ENCODE results near the gene MKRN3. TPM values are rescaled to one million over a fixed set of nuclear protein-coding genes. Genes with fewer than 3 reads are reported as not detected.

The MKRN3 gene
- 0.63 TPM for total RNA-seq
- long read RNA-seq, partial matches to known transcripts, result 1 of 2 reads
- long read RNA-seq, other reads (novel, unspliced or antisense), result 0 of 2 reads

DNA sequence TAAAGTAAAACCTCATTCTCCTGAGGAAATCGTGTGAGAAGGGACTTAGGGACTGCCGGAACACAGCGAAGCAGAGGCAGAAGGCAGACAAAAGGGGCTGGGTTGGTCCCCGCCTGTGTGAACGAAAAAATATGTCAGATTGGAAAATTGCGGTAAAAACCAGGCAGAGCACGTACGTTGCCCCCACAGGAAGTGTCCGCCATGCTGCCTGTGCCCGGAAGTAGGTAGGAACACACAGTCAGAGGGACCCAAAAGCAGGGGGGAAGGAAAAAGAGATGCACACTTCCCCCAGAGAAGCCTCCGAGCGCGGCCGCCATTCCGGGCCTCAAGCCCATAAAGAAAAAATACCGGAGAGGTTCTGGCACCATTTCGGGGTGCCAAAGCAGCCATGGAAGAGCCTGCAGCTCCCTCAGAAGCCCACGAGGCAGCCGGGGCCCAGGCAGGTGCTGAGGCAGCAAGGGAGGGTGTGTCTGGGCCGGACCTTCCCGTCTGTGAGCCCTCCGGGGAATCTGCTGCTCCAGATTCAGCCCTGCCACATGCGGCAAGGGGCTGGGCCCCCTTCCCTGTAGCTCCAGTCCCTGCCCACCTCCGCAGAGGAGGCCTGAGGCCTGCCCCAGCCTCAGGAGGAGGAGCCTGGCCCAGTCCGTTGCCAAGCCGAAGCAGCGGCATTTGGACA, at the start of gene MKRN3:
TSS of gene MKRN3 (plus strand) at position 280 of the 676 bp plus-strand sequence. CDS start at position 389, 109 bp downstream.
- H3K27ac ChIP-seq (replicated peaks), result peak within 1 kb of the TSS; percentile 59
- H3K9me3 ChIP-seq (replicated peaks), result peaks cover 3% of the 10 kb centered on the region
- intact Hi-C loops (cut with micrococcal nuclease), result no loop called here
- TF ChIP-seq, protein P1, sequence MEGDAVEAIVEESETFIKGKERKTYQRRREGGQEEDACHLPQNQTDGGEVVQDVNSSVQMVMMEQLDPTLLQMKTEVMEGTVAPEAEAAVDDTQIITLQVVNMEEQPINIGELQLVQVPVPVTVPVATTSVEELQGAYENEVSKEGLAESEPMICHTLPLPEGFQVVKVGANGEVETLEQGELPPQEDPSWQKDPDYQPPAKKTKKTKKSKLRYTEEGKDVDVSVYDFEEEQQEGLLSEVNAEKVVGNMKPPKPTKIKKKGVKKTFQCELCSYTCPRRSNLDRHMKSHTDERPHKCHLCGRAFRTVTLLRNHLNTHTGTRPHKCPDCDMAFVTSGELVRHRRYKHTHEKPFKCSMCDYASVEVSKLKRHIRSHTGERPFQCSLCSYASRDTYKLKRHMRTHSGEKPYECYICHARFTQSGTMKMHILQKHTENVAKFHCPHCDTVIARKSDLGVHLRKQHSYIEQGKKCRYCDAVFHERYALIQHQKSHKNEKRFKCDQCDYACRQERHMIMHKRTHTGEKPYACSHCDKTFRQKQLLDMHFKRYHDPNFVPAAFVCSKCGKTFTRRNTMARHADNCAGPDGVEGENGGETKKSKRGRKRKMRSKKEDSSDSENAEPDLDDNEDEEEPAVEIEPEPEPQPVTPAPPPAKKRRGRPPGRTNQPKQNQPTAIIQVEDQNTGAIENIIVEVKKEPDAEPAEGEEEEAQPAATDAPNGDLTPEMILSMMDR (IDR thresholded peaks at IDR 0.05; ENCODE audit: borderline replicate concordance), result no peak
- H3K4me1 ChIP-seq, result no peaks in the 10 kb centered on the region
- H3K4me3 ChIP-seq, result peak within 1 kb of the TSS; percentile 61
- H3K36me3 ChIP-seq, result no peaks in the 10 kb centered on the region
- no peak for DNase-seq
- peaks cover 52% of the 10 kb centered on the region for H3K27me3 ChIP-seq (ENCODE audit: low read depth)

DNA sequence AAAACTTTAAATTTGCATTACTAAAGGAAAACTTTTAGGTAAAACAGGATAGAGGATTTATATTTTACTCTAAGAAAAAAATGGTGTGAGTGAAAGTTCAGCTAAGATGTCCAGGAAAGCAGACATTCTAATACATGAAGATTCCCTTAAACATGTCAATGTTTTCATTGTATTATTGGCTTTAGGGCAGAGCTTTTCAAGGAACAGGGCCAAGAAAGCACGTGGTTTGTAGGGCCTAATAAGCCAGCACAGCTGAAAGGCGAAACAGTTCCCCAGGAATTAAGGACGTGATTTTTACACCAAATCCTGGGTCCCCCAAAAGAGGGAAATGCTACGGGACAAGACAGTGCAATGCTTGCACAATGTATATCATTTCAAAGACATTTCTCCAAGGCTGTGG, 48.6 kb upstream of the MKRN3 start:
- intact Hi-C loops (cut with micrococcal nuclease), result no loop called here
- DNase-seq, result no peak
- no peak overlapping the region for H3K27ac ChIP-seq (replicated peaks)
- H3K36me3 ChIP-seq, result no peaks in the 10 kb centered on the region
- H3K4me3 ChIP-seq, result no peak overlapping the region
- no peaks in the 10 kb centered on the region for H3K4me1 ChIP-seq
- H3K9me3 ChIP-seq (replicated peaks), result no peaks in the 10 kb centered on the region
- TF ChIP-seq, protein P1 (IDR thresholded peaks at IDR 0.05; ENCODE audit: borderline replicate concordance), result no peak
- H3K27me3 ChIP-seq (ENCODE audit: low read depth), result no peaks in the 10 kb centered on the region

DNA sequence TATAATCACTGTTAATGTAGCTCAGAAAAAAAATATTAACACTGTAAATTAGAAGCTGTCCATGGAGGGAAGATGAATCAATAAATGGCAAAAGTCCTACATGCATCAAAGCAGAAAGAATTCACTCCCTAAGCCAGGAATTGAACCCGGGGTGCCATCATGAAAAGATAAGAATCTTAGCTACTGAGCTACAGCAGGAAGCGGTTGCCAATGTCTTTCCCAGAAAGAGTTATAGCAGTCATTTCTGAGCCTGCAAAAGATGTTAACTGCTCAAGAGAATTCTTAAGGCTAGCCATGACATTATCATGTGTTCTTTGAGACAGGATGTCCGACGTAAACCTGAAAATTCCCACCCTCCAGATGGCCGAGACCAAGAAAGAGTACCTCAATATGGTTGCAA, 47.4 kb upstream of the MKRN3 start:
- no peak overlapping the region for H3K27ac ChIP-seq (replicated peaks)
- intact Hi-C loops (cut with micrococcal nuclease), result no loop called here
- H3K9me3 ChIP-seq (replicated peaks), result no peaks in the 10 kb centered on the region
- TF ChIP-seq, protein P1 (IDR thresholded peaks at IDR 0.05; ENCODE audit: borderline replicate concordance), result no peak
- H3K27me3 ChIP-seq (ENCODE audit: low read depth), result peaks cover 3% of the 10 kb centered on the region
- no peaks in the 10 kb centered on the region for H3K4me1 ChIP-seq
- H3K36me3 ChIP-seq, result no peaks in the 10 kb centered on the region
- DNase-seq, result no peak
- H3K4me3 ChIP-seq, result no peak overlapping the region

DNA sequence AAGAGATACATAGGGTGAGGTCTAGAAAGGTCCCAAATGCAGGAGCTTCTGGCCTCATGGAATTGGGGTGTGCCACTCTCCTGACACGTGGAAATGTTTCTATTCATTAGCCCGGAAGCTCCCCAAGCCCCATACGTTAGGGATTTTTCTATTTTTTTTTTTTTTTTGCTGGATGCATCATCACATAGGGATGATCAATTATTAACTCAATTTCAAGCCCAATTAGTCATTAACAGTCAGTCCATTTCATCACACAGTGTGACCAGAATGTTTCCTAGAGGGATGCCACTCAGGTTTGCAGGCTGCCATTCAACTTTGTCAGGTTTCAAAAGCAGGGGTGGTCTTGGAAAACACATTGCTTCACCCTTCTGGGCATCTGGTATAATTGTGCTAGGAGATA, 40.7 kb upstream of the MKRN3 start:
- Histone ChIP-seq H3K9me3 (replicated peaks) (no peaks in the 10 kb centered on the region), H3K4me1 (no peaks in the 10 kb centered on the region), H3K4me3 (no peak overlapping the region), H3K36me3 (no peaks in the 10 kb centered on the region), H3K27me3 (ENCODE audit: low read depth) (peaks cover 19% of the 10 kb centered on the region), H3K27ac (replicated peaks) (no peak overlapping the region)
- intact Hi-C loops (cut with micrococcal nuclease), result no loop called here
- no peak for DNase-seq
- TF ChIP-seq, protein P1 (IDR thresholded peaks at IDR 0.05; ENCODE audit: borderline replicate concordance), result no peak

DNA sequence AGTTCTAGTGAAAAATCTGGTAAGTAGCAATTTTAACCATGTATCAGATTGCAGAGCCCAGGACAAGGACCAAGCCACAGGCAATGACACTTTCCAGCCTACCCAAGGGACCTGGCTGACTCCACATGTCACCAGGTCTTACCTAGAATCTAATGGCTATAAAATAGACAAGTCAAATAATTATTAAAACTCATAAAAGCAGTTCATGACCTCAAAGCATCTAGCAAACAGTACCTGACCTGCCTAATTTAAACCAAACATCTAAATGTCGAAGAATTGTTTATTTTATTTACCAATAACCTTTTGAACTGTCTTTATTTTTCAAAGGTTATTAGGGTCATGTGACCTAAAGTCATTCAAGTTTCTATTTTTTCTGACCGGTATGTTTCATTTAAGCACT, 35.6 kb upstream of the MKRN3 start:
- intact Hi-C loops (cut with micrococcal nuclease), result no loop called here
- no peaks in the 10 kb centered on the region for H3K9me3 ChIP-seq (replicated peaks)
- DNase-seq, result no peak
- H3K27me3 ChIP-seq (ENCODE audit: low read depth), result peaks cover 7% of the 10 kb centered on the region
- H3K27ac ChIP-seq (replicated peaks), result no peak overlapping the region
- no peaks in the 10 kb centered on the region for H3K36me3 ChIP-seq
- no peaks in the 10 kb centered on the region for H3K4me1 ChIP-seq
- TF ChIP-seq, protein P1 (IDR thresholded peaks at IDR 0.05; ENCODE audit: borderline replicate concordance), result no peak
- no peak overlapping the region for H3K4me3 ChIP-seq

Data from left ventricle myocardium inferior (tissue), 1 donor.